ENCODE results near the gene MAP2K1. TPM values are rescaled to one million over a fixed set of nuclear protein-coding genes. Genes with fewer than 3 reads are reported as not detected.

MAP2K1 gene
- total RNA-seq, 4 donors from 2014 or later = 29.0 to 53.4 (median 45.3) TPM

DNA sequence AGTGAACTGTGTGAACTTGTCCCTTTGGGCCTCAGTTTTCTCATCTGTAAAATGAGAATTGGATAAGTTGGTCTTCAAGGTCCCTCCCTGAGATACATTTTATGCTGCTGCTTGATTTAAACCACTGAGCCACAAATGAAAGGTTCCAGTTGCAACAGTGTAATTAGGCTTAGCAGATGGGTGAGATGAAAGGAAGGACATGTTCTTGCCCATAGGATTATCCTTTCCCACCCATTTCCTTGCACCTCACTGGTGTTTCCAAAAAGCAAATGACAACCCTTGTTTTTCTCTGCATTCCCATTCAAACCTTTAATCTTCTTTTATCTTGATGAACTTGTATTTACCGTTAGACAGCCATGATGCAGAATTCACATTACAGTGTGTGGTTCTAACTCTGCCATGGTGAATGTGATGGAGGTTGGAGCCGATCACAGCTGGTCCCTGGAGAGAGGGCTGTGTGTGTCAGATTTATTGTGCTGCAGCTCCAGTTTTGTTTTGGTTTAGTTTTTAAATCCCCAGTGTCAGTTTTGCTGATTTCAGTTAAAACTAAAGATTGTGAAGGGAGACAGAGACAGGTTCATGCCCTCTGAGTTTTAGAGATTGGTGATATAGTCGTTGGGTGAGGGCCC is 44.0 kb downstream of the MAP2K1 start:
- Histone ChIP-seq H3K27me3 (no peaks in the 10 kb centered on the region), H3K9me3 (no peaks in the 10 kb centered on the region), H3K36me3 (peaks cover 0 to 8% (median 2%) of the 10 kb centered on the region in 3 donors), H3K4me3 (no peak overlapping the region), H3K27ac (no peak overlapping the region), H3K4me1 (no peaks in the 10 kb centered on the region)
- 69 to 83% methylated on average over 3 of the region's 3 CpGs for WGBS, 2 donors
- intact Hi-C loops (cut with DNase I) = no loop called here
- TF ChIP-seq POLR2A (IDR thresholded peaks at IDR 0.05) = no peak
- no peak for TF ChIP-seq CTCF (IDR thresholded peaks at IDR 0.05)
- DNase-seq = no peak

GRCh38 chr15:66433726-66434125 is 47.0 kb downstream of the MAP2K1 start:
- no peak overlapping the region for H3K4me3 ChIP-seq
- TF ChIP-seq POLR2A (IDR thresholded peaks at IDR 0.05) (no peak), CTCF (IDR thresholded peaks at IDR 0.05) (no peak)
- intact Hi-C loops (cut with DNase I) = no loop called here
- no peak for DNase-seq
- no peaks in the 10 kb centered on the region for H3K4me1 ChIP-seq
- H3K9me3 ChIP-seq = no peaks in the 10 kb centered on the region
- 88 to 95% methylated on average over 2 of the region's 2 CpGs for WGBS, 2 donors
- H3K27me3 ChIP-seq = no peaks in the 10 kb centered on the region
- H3K36me3 ChIP-seq = peaks cover 11 to 38% (median 12%) of the 10 kb centered on the region in 3 donors
- no peak overlapping the region for H3K27ac ChIP-seq

DNA sequence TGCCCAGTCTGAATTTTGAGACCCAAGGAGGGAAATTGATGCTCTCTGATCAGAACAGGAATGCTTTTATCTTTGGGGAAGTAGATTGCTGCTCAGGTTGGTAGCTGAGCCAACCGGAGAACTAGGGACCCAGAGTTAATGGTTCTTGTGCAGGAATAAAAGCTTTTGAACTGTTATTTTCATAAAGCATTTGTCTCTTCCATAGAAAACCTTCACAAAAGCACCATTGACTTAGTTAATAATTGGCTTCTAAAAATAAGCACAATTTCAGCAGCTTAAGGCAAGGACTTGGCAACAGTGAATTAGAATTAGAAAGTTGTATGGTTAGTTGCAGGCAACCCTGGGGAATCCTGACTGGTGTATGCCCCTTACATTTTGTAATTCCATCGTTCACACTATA is 53.8 kb downstream of the MAP2K1 start:
- no peaks in the 10 kb centered on the region for H3K9me3 ChIP-seq
- H3K36me3 ChIP-seq = peaks cover 16 to 100% (median 30%) of the 10 kb centered on the region in 3 donors
- no peak for TF ChIP-seq POLR2A (IDR thresholded peaks at IDR 0.05)
- no peak for TF ChIP-seq CTCF (IDR thresholded peaks at IDR 0.05)
- intact Hi-C loops (cut with DNase I) = no loop called here
- 83 to 94% methylated on average over 2 of the region's 2 CpGs for WGBS, 2 donors
- H3K4me1 ChIP-seq = no peaks in the 10 kb centered on the region
- no peak for DNase-seq
- H3K27ac ChIP-seq = no peak overlapping the region
- no peak overlapping the region for H3K4me3 ChIP-seq
- H3K27me3 ChIP-seq = no peaks in the 10 kb centered on the region

DNA sequence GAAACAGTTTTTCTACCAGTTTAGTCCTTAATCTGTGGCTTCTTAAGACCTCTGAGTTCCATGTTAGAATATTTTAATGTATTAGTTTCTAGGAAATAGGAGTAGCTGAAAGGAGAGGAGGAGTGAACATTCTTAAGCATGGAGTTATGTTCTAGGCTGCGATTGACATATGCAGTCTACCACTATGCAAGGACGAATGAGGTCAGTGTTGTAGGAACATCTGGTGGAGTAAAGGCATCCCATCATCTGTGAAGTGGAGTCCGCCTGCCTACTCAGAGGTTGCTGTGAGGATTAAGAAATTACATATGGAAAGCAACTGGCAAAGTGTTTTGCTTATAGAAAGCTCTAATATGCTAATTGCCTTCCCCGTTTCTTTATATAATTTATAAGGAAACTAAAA is 65.7 kb downstream of the MAP2K1 start:
- peaks cover 0 to 20% (median 0%) of the 10 kb centered on the region in 3 donors for H3K36me3 ChIP-seq
- H3K27me3 ChIP-seq = no peaks in the 10 kb centered on the region
- TF ChIP-seq POLR2A (IDR thresholded peaks at IDR 0.05) (no peak), CTCF (IDR thresholded peaks at IDR 0.05) (no peak)
- no peaks in the 10 kb centered on the region for H3K9me3 ChIP-seq
- no peak overlapping the region for H3K27ac ChIP-seq
- H3K4me3 ChIP-seq = no peak overlapping the region
- DNase-seq = no peak
- H3K4me1 ChIP-seq = no peaks in the 10 kb centered on the region
- intact Hi-C loops (cut with DNase I) = no loop called here
- WGBS, 2 donors = 91 to 94% methylated on average over 4 of the region's 4 CpGs

GRCh38 chr15:66452971-66453580 is 66.4 kb downstream of the MAP2K1 start:
- WGBS, 2 donors = 100% methylated on average over 1 of the region's 1 CpG
- TF ChIP-seq POLR2A (IDR thresholded peaks at IDR 0.05) = no peak
- TF ChIP-seq CTCF (IDR thresholded peaks at IDR 0.05) = no peak
- Histone ChIP-seq H3K27me3 (no peaks in the 10 kb centered on the region), H3K9me3 (no peaks in the 10 kb centered on the region), H3K4me3 (no peak overlapping the region), H3K27ac (no peak overlapping the region), H3K36me3 (peaks cover 0 to 15% (median 0%) of the 10 kb centered on the region in 3 donors), H3K4me1 (no peaks in the 10 kb centered on the region)
- intact Hi-C loops (cut with DNase I) = no loop called here
- DNase-seq = no peak
